GM18520 (cell line): ENCODE data around the gene CHRDL2.
"Not testable (repeated sequence)": the region's sequence is repeated elsewhere in the genome, so short reads cannot be mapped to it uniquely, and the experiment has no call there.

ENCODE experiments used
- ATAC-seq: cut with Tn5 transposase; IDR thresholded peaks from one replicate; pipeline ENCODE4 v1.9.1; 2021; ENCODE audit not compliant: unreplicated experiment

The CHRDL2 gene

GRCh38 chr11:74672956-74673692, 58.1 kb downstream of the CHRDL2 start:
- ATAC-seq: no peak

- no peak for ATAC-seq
Observed at GRCh38 chr11:74672332-74672955, 58.8 kb downstream of the CHRDL2 start.

- ATAC-seq: no peak
Observed at GRCh38 chr11:74671520-74672196, 59.6 kb downstream of the CHRDL2 start.

GRCh38 chr11:74670171-74670570, 61.1 kb downstream of the CHRDL2 start:
- ATAC-seq: no peak

- no peak for ATAC-seq
Observed at GRCh38 chr11:74669211-74670160, 61.7 kb downstream of the CHRDL2 start.

GRCh38 chr11:74663315-74663714, 67.9 kb downstream of the CHRDL2 start:
- ATAC-seq: no peak

GRCh38 chr11:74662487-74663103, 68.6 kb downstream of the CHRDL2 start:
- no peak for ATAC-seq

GRCh38 chr11:74659124-74659523, 72.1 kb downstream of the CHRDL2 start:
- ATAC-seq: not testable (repeated sequence)

GRCh38 chr11:74654976-74655375, 76.2 kb downstream of the CHRDL2 start:
- no peak for ATAC-seq

- ATAC-seq: no peak
Observed at GRCh38 chr11:74650498-74650897, 80.7 kb downstream of the CHRDL2 start.

GRCh38 chr11:74648894-74649293, 82.3 kb downstream of the CHRDL2 start:
- no peak for ATAC-seq

- ATAC-seq: no peak
Observed at GRCh38 chr11:74647831-74648230, 83.4 kb downstream of the CHRDL2 start.

- ATAC-seq: no peak
Observed at GRCh38 chr11:74647404-74647803, 83.8 kb downstream of the CHRDL2 start.

GRCh38 chr11:74646954-74647353, 84.3 kb downstream of the CHRDL2 start:
- ATAC-seq: no peak
